Measurements from ENCODE around the gene MICAL1.
"Not testable (repeated sequence)": the region's sequence is repeated elsewhere in the genome, so short reads cannot be mapped to it uniquely, and the experiment has no call there.

MICAL1 gene

DNA sequence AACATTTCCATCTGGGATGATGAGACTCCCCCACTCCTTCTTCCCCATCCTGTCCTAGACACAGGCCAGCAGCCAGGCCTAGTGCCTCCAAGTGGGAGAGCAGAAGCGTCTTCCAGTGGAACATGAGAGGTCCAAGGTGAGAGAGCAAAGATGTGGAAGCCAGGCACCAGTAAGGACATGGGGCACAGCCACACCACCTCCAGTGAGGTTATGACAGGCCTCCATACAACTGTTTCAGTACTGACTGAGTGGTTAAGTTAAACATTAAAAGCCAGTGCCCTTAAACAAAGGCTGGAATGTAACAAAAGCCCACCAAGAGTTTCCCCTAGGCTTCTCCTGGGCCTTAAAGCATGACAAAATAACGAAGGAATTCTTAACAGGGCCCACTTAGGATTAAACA lies 22.2 kb upstream of the MICAL1 start:
- no peak for DNase-seq

DNA sequence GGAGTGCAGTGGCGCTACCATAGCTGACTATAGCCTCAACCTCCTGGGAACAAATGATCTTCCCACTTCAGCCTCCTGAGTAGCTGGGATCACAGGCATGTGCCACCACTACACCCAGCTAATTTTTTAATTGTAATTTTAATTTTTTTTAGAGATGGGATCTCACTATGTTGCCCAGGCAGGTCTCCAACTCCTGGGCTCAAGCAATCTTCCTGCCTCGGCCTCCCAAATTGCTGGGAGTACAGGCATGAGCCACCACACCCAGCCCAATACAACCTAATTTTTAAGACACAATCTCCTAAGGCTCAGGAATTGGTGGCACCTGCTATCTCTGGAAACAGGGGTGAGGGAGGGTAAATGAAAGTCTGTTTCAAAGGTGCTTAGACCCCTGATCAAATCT lies 21.6 kb upstream of the MICAL1 start:
- DNase-seq, result no peak

DNA sequence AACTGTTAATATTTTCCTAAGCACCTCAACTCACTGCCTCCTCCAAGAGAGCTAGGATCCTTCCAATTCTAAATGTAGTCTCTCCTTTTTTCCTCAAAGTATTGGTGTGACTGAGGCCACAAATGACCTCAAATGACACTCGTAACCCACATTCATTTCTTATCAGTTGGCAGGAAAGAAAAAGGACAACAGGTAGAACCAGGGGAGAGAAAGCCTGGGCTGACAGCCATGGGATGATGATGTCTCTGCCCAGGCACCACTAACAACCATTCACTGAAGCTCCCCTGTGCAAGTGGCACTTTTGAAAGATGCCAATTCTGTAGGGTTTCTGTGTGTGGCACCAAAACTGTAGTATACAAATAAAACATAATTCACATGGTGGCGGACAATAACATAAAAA lies 20.1 kb upstream of the MICAL1 start:
- no peak for DNase-seq

DNA sequence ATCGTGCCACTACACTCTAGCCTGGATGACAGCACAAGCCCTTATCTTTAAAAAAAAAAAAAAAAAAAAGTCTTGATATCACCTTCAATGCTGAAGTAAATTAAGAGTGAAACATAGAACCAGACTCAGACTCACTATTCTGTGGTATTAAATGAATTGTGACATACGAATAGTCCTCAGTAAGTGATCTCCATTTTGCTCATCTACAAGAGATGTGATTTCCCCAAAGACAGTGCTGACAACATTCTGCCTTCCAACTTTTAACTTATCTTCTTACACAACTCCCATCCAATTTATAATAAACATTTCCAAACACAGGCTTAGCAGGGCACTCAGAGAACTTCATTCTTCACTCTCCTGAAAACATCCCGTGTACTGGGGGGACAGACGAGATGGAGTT lies 19.4 kb upstream of the MICAL1 start:
- no peak for DNase-seq

DNA sequence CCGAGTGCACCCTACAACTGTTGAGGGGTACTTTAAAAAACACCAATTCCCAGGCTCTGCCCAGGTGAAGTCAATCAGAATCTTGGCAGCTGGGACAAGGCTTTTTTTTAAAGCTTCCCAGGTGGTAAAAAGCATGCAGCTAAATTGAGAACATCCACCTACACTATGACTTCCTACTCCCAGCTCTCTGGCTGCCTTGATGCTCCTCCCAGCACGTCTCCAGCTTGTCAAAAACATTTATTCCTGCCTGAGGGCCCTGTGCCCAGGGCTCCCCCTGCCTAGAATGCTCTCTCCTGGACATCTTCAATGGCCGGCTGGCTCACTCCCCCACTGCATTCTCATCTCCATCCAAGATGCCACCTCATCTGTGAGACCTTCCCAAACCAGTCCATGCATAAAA lies 17.5 kb upstream of the MICAL1 start:
- no peak for DNase-seq

DNA sequence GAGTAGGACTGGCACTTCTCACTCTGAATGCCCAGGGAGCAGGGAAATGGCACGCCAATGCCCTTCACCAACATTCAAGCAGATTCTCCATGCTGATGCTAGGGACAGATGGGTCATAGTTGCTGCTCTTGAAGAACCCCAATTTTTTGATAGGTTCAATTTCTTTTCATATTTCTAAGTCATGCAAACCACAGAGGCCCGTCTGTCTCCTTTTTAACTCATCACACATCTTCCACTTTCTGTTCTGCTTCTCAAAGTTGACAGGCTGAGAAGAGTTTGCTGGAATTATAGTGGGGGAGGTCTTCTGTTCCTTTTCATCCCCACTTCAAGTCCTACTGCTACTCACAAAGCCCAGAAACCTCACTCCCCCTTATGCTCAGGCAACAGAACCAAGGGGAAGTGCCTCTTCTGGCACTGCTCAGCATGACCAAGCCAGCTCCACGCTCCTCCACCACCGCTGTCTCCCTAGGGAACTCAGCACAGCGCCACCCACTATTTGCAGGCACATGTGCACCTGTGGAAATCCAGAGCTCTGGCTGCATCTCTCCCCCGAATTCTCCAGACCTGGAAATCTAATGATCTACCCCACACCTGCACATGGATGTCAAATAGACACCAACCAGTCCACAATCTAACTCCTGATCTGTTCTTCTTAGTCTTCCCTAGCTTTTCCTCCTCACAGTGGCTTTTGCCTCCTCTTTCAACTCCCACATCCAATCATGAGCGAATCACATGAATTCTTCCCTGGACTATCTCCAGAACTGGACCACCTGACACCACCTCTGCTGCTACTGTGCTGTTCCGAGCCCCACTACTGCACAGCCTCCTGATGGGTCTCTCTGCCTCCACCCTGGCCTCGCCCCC lies 16.8 kb upstream of the MICAL1 start:
- DNase-seq, result no peak

DNA sequence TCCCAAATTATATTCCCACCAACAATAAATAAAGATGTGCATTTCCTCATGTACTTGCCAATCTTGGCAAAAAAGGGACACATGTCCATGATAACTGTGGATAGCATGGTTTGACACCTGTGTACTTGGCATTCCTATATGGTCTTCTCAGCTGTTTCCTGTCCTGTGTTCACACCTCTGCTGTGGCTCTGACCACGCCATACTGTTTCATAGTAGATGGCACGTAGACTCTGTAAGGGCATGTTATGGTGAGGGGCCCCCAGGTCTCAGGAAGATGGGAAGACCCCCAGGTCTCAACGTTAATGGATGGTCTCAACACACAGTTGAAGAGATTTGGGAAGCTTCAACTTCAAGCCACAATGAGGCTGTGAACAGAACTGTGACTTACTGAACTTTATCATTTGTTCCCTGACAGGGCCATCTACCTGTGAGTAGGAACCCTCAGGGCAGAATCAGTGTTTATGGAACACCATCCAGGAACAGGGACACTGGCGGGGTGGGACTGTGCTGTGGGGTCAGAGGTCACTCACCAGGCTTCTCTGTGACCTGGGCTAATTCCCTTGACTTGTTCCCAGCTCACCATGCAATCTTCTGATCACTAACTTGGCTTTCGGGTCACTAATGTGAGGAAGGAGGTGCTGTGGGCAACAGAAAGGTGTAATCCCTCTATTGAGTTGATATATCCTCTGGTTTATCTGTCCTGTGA lies 15.7 kb upstream of the MICAL1 start:
- DNase-seq, result no peak

DNA sequence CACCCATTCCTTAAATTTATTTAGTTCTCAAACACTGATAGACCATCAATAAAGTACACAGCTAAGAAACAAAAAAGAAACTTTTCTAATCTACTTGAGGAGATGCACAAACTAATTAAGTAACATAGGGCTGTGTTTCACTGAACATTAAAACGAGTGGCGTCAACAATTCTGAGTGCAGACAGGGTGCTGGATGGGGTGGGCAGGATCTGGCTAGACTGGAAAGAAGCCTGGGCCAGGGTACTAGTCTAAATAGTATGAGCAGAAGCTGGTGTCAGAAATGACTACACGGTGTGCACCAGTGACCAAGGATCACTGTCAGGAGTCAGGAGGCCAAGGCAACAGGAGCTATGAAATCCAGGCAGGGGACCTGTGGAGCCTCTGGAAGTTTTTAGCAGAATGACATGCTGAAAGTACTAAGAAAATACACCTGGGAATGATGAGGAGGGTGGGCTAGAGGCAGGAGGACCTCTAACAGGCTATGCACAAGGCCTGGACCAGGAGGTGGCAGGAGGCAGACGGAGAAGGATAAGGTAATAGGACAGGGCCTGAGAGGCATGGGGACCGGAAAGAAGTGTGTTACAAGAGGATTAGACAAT lies 14.1 kb upstream of the MICAL1 start:
- no peak for DNase-seq

DNA sequence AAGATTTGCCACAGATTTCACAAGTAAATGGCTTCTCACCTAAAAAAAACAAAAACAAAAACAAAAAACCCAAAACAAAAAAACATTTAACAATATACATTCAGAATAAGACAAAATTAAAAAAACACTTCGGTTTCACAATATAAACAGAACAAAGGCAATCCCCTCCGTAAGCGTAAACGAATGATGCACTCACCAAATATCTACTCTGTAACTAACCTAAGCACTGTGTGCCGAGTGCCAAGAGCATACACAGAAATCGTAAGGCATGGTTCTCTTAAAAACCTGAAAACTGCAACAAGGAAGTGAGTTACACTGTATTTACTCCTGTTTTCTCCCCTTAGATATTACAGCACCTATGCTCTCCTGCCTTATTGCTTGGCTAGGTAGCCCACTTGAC lies 12.1 kb upstream of the MICAL1 start:
- DNase-seq, result no peak

DNA sequence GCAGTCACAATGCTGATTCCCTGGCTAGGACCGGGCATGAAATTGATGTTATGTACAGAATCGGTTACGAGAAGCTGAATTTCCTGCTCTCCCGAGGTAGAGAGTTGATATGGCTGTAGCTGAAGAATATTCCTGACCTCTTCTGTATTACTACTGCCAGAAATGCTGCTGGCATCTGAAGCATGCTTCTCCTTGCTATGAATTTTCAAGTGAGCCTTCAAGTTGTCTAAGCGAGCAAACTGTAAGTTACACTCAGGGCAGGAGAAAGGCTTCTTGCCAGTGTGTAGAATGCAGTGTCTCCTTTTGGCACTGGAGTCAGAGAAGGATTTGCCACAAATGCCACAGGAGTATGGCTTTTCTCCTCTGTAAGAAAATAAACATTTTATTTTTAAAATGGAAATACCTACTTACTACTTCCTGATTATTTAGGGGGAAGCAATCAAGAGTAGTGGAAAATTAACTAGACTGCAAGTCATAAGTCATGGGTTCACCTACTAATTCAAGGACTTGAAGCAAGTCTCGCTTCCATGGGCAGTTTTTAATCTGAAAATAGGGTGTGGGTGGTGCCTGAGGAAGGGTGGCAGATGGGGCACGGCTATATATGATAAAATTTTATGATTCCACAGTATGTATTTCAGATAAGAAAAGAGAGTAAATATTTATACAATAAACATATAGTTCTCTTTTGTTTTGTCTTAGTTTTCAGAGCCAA lies 10.8 kb upstream of the MICAL1 start:
- no peak for DNase-seq

DNA sequence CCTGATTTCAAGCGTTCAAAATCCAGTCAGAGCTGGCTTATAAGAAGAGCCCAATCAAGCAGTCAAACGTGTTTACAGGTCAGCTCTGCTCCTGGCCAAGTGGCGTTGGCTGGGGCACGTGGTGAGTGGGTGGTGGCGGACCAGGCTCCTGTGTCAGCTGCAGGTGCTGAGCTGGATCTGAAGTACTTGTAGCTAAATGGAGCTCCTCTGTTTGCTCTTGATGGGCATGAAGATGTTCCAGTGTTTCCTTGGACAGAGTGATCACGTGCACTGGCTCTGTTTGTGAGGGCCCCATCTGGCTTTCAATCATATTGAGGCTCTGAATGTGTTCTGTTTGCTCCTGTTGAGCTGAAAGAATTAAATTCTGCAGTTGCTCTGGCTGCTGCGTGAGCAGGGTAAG lies 10.2 kb upstream of the MICAL1 start:
- no peak for DNase-seq

DNA sequence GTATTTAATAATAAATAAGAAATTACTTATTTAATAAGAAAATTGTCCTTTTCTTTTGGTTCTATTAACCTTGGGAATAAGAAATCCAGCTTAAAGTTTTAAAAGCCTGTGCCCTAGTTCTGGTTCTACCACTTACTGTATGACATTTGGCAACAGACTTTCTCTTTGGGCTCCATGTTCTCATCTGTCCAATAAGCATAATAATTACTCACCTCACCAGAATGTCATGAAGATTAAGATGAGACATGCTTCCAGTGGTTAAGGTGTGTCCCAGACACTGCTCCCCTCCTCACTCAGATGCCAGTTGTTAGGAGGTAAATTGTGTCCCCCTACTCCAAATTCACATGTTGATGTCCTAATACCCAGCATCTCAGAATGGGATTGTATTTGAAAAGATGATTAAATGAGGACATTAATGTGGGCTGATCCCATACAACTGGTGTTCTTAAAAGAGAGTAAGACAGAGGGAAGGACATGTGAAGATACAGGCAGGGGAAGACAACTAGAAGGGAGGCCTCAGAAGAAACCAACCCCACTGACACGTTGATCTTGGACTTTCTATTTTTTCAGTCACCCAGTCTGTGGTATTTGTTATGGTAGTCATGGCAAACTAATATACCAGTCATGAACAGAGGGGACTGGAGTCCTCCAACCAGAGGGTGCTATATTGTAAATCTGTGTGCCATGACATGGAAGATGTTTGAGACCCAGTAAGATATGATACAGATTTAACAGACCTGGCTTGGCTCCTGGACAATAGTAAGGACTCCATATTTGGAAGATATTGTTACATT lies 6.4 kb upstream of the MICAL1 start:
- no peak for DNase-seq

DNA sequence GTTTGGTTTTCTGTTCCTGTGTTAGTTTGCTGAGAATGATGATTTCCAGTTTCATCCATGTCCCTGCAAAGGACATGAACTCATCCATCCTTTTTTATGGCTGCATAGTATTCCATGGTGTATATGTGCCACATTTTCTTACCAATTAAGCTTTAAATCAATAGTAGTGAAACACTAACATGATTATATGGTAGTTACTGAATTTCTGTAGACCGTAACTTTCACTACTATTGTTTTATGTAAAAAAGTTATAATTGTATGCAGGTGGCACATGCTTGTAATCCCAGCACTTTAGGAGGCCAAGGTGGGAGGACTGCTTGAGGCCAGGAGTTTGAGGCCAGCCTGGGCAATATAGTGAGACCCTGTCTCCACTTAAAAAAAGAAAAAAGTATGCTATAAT lies 5.6 kb upstream of the MICAL1 start:
- not testable (repeated sequence) for DNase-seq

DNA sequence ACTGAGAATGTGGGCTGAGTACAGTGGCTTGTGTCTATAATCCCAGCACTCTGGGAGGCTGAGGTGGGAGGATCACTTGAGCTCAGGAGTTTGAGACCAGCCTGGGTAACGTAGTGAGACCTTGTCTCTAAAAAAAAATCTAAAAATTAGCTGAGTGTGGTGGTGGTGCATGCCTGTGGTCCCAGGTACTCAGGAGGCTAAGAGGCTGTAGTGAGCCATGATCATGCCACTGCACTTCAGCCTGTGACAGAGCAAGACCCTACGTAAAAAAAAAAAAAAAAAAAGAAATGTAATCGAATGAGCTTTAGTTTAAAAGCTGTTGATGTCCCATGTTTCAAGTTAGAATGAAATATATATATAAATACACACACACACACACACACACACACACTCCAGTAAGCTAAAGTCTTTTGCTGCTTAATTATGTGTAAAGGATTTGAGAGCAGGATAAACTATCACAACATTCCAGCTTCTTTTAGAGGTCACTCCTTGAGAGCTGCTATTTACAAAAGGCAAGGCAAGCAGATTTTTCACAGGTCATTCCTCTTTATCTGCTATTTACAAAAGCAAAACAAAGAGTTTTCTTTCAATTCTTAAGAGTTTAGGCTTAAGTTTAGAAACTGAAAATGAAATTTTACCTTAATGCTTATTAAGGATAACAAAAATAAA lies 4.7 kb upstream of the MICAL1 start:
- DNase-seq, result no peak

DNA sequence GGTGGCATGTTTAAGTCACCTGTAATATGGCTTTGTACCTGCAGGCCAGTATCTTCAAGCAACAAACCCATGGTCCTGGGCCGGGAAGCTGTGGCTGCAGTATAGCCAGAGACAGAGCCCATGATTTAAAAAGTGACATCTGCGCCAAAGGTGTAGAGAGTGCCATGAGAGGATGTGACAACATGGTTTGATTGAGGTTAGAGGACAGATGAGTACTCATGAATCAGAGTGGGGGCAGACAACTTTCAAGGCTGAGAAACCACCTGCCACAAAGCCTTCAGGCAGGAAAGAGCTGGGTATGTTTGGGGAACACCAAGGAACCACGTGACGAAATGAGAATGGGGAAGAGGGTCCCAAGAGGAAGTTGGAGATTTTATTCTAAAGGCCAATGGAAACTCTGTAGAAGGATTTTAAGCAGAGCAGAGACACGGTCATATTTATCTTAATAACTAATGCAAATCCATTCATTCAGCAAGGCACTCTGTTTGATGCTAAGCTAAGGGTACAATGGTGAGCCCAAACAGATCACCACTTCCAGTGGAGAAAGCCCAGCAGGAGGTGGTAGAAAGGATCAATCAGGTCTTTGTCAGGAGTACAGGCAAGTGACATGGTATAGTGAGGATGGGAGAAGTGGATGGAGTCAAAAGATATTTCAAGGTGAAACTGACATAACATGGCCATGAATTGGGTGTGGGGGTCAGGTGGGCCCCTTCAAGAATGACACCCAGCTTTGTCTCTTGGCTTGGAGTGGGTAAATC lies 3.4 kb upstream of the MICAL1 start:
- peak; percentile 73 for DNase-seq

DNA sequence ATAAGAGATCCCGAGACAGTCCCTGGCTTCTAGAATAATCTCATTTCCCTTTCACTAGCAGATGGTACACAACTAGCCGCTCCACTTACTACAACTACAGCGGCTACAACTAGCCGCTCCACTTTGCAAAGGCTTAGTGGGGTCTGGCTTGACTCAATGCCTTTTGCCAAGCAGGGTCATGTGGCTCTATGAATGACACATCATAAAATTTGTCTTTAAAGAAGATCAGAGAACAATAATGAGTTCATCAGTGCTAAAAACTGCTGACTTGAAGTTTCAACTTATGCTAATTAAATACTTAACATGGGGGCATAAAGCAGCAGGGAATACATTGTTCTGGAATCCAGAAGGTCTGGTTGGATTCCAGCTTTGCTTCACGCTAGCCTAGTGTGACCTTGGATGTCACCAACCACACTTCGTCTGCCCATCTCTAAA lies 2.0 kb upstream of the MICAL1 start:
- DNase-seq, result no peak

DNA sequence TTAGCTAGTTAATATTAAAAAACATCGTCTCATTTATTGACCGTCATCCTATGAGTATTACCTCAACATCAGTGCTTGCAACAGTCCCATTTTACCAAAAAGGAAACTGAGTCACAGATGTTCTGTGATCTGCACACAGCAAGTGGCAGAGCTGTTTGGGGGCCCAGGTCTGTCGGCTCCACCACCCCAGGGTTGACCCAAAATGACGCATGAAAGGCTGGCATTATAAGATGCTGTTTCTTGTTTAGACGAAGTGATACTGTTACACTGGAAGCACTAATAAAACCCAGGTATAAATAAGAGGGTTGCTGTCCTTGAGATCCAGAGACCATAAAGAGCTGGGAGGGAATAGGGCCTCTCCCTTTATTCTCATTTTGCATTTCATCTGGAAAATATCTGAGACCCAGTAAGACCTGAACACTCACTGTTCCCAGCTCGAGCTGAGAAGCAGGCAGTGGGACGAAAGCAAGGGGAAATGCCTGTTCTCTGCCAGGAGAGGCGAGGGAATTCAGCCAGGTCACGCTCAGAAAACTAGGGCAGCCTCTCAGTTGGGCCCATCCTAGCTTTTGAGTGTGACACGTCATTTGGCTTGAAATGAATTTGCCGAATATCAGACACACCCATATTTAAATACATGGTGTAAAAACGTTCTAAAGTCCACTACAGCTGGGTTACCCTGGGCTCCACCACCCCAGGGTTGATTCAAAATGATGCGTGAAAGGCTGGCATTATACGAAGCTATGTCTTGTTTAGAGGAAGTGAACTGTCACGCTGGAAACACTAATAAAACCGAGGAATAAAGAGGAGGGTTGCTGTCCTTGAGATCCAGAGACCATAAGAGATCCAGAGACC lies 1.4 kb upstream of the MICAL1 start:
- no peak for DNase-seq

DNA sequence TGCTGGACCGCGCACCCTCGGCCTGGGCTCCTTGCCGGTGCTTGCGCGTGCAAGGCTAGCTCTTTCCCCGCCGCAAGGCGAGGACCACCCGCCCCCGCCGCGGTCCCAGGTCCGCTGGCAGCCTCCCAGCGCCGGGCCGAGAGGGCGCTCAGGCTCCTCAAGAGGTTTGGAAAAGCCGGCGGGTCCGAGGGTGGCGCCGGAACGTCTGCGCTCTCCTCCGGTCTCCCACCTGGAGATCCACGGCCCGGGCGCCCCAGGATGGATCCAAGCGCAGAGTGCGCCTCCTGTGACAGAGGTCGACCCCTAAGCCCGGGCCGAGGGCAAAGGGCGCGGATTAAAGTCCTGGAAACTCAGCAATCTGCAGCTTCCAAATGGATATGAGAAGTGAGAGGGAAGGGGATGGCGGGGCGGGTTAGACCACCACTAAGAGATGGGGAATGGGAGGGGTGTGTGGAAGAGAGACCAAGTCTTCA lies 575 bp upstream of the MICAL1 start:
- no peak for DNase-seq

DNA sequence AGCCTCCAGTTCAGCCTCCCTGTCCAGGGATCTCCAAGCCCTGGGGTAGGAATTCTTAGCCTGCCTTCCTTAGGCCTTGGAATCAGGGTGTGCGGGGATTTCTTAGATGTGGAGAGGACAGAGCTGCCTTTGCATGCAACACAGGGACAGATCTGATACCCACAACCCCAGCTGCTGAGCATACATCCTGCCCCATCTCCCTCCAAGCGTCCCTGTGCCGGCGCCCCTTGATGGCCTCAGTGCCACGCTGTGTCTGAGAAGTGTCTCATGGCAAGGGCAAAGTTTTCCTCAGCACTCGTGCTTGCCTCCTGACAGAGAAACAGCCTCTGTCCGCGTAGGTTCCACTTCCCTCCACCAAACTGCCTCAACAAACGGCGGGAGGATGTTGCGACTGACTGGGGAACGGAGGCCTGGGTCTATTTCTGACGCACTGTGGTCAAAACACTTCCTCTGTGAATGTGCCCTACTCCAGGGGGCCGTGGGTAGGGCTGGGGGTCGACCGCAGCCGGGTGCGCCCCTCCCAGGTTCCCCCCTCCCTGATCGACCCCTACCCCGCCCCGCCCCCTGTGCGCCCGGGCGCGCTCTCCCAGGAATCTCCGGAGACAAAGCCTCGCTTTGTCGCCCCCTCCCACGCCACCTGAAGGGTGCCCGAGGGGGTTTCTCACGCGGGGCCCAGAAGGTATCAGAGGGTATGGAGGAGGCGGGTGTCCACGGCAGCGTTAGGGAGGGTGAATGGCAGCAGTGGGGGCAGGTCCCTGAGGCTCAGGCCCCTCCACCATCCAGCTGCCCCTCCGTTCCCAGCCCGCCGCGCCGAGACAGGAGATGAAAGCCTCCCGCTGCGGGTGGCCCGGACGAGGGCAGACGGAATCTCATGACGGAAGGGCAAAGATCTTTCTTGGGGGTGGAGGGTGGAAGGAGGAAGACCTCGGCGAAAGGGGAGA lies 806 bp downstream of the MICAL1 start:
- DNase-seq, result peak; percentile 83

Measured in activated CD4-positive, alpha-beta T cell treated with anti-CD3 and anti-CD28 coated beads, Interleukin-2, amount 50 U/mL, for 16 hours (primary cell).